ENCODE measurements around the gene SUSD6. TPM values are rescaled to one million over a fixed set of nuclear protein-coding genes. Genes with fewer than 3 reads are reported as not detected.

SUSD6 gene
- total and polyA plus RNA-seq, 9 of the 15 experiments (the other 6 are each of a cell fraction or from before 2014, with no cell fraction given), result 2.9 to 20.7 (median 5.6) TPM

DNA sequence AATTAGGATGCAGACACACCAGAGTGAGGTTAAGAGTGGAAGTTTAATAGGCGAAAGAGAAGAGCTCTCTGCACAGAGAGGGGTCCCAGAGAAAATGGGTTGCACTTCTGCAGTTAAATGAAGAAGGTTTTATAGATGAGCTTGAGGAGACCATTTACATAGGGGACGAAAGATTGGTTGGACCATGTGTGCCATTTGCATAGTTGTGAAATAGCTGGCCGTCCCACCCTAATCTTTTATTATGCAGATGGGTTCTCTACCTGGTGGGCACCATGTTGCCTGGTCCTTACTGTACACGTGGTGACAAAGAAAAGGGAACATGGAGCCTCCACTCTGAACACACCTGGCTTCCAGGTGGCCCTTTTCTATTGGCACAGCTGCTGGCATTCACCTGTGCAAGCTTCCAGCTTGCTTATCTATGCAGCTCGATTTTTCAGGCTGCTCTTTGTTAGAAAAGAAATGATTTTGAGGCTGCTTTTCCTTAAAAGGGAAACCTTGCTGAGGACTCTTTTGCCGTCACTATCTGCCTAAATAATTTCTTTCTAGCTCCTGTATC, 88.4 kb downstream of the SUSD6 start:
- Histone ChIP-seq H3K4me3 (no peak overlapping the region), H3K27me3 (ENCODE audit: control insufficient read depth in 2 of 2, insufficient read depth in 2 of 2, low read length in 2 of 2) (no peaks in the 10 kb centered on the region), H3K9ac (ENCODE audit: insufficient read depth in 1 of 2, low read depth in 2 of 2, low read length in 2 of 2) (peak overlapping the region in 1 of 2 experiments; percentile 78; a peak in 1 of 4 replicates), H3K36me3 (ENCODE audit: control insufficient read depth, insufficient read depth, low read length) (peaks cover 16% of the 10 kb centered on the region), H3K9me3 (replicated peaks; ENCODE audit: control insufficient read depth, insufficient read depth, low read depth, low read length) (no peaks in the 10 kb centered on the region), H3K4me1 (replicated peaks in 1 of 2; ENCODE audit: control insufficient read depth in 2 of 2, insufficient read depth in 2 of 2, low read length in 2 of 2) (peaks cover 24 to 78% of the 10 kb centered on the region in 2 experiments; a peak in 3 of 5 replicates), H3K9me1 (ENCODE audit: control insufficient read depth, insufficient read depth, low read length) (no peaks in the 10 kb centered on the region), H2AFZ (ENCODE audit: low read depth, low read length) (no peak overlapping the region), H3K4me2 (ENCODE audit: insufficient read depth, low read length) (no peak overlapping the region), H3K27ac (ENCODE audit: extremely low read depth, low read depth, low read length) (peak overlapping the region; percentile 97; the same call in 2 of the 3 replicates), H3K79me2 (ENCODE audit: control insufficient read depth, insufficient read depth, low read length) (peaks cover 94% of the 10 kb centered on the region), H4K20me1 (replicated peaks; ENCODE audit: control insufficient read depth, insufficient read depth, low read length) (no peaks in the 10 kb centered on the region)
- WGBS (ENCODE audit: insufficient coverage, low coverage, missing lambda C conversion rate), result 38% methylated on average over 6 of the region's 6 CpGs
- in situ Hi-C loops (cut with MboI) (no loop called here), intact Hi-C loops (cut with micrococcal nuclease) (loop anchor here (5.0 kb wide), 2 partner anchors 48 to 88 kb away; partner anchors contain the start of gene SUSD6)
- DNase-seq (ENCODE audit: extremely low read depth in 1 of 4, low spot score in 3 of 4) (no peak), FAIRE-seq (no peak), ATAC-seq (no peak)
- ChIA-PET POLR2A (interaction anchor here (1.8 kb wide), 1 partner anchor 15 kb away, joined by 6 read pairs; no protein-coding TSS in a partner anchor), CTCF (ENCODE audit: low intra/inter-chr PET ratio) (no interaction called here)
- BruUV-seq (replicated peaks), result no TSS peak
- peak; percentile 60 for TF ChIP-seq CEBPB (tag; IDR thresholded peaks at IDR 0.05)
- TF ChIP-seq PCBP2 (IDR thresholded peaks at IDR 0.05; ENCODE audit: low read depth, low read length, poor library complexity, severe bottlenecking), result no peak
- TF ChIP-seq, protein P1, sequence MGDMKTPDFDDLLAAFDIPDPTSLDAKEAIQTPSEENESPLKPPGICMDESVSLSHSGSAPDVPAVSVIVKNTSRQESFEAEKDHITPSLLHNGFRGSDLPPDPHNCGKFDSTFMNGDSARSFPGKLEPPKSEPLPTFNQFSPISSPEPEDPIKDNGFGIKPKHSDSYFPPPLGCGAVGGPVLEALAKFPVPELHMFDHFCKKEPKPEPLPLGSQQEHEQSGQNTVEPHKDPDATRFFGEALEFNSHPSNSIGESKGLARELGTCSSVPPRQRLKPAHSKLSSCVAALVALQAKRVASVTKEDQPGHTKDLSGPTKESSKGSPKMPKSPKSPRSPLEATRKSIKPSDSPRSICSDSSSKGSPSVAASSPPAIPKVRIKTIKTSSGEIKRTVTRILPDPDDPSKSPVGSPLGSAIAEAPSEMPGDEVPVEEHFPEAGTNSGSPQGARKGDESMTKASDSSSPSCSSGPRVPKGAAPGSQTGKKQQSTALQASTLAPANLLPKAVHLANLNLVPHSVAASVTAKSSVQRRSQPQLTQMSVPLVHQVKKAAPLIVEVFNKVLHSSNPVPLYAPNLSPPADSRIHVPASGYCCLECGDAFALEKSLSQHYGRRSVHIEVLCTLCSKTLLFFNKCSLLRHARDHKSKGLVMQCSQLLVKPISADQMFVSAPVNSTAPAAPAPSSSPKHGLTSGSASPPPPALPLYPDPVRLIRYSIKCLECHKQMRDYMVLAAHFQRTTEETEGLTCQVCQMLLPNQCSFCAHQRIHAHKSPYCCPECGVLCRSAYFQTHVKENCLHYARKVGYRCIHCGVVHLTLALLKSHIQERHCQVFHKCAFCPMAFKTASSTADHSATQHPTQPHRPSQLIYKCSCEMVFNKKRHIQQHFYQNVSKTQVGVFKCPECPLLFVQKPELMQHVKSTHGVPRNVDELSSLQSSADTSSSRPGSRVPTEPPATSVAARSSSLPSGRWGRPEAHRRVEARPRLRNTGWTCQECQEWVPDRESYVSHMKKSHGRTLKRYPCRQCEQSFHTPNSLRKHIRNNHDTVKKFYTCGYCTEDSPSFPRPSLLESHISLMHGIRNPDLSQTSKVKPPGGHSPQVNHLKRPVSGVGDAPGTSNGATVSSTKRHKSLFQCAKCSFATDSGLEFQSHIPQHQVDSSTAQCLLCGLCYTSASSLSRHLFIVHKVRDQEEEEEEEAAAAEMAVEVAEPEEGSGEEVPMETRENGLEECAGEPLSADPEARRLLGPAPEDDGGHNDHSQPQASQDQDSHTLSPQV (IDR thresholded peaks at IDR 0.05), result 0 out of 2 replicates have a peak, but pooled peaks have one; percentile 13
